ENCODE results near the gene OR51E1. TPM values are rescaled to one million over a fixed set of nuclear protein-coding genes. Genes with fewer than 3 reads are reported as not detected.

The OR51E1 gene
- total RNA-seq = under 1 TPM in 1 of 2 donors, not detected in 1; 0.60 TPM
- under 1 TPM in 1 of 2 donors, not detected in 1; 0.01 TPM for polyA plus RNA-seq
- long read RNA-seq, donor 1, partial matches to known transcripts = 0 of 2 reads
- long read RNA-seq, donor 1, other reads (novel, unspliced or antisense) = 0 of 2 reads
- long read RNA-seq, donor 2, partial matches to known transcripts = 0 of 1 reads
- long read RNA-seq, donor 2, other reads (novel, unspliced or antisense) = 0 of 1 reads
- long read RNA-seq, donor 3 = 0 reads
- long read RNA-seq, donor 4 = 0 reads
- long read RNA-seq, donor 5 = 0 reads

DNA sequence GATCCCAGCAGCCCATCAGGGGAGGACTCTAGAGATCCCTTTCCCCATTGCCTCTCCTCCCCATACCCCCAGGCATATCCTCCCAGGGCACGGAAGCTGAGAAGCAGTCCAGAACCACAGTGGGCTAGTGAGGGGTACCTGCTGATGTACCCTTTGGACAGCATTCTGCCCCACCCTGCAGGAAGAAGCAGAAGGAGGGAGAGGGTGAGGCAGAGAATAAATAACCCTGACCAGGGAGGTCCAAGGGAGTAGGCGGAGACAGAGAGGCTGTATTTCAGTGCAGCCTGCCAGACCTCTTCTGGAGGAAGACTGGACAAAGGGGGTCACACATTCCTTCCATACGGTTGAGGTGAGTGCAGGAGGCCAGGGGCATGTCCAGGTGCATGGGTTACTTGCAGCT lies at the start of gene OR51E1:
Gene OR51E1 (plus strand): TSS at position 301 of the 400 bp plus-strand sequence. CDS start 8,545 bp downstream, outside the sequence.
- no peak within 1 kb of the TSS for H3K4me3 ChIP-seq
- peak within 1 kb of the TSS in 1 of 2 donors; percentile 58 for H3K27ac ChIP-seq (ENCODE audit: low read depth in 1 of 2, low read length in 1 of 2)
- H3K9ac ChIP-seq (ENCODE audit: insufficient read depth in 1 of 2, low read length in 2 of 2) = no peak within 1 kb of the TSS
- H3K4me1 ChIP-seq (ENCODE audit: control insufficient read depth in 5 of 5, insufficient read depth in 5 of 5, low read length in 5 of 5) = peaks cover 0 to 22% (median 0%) of the 10 kb centered on the region in 5 donors
- WGBS, 2 donors = 78 to 83% methylated on average over 3 of the region's 3 CpGs
- TF ChIP-seq, protein P1, sequence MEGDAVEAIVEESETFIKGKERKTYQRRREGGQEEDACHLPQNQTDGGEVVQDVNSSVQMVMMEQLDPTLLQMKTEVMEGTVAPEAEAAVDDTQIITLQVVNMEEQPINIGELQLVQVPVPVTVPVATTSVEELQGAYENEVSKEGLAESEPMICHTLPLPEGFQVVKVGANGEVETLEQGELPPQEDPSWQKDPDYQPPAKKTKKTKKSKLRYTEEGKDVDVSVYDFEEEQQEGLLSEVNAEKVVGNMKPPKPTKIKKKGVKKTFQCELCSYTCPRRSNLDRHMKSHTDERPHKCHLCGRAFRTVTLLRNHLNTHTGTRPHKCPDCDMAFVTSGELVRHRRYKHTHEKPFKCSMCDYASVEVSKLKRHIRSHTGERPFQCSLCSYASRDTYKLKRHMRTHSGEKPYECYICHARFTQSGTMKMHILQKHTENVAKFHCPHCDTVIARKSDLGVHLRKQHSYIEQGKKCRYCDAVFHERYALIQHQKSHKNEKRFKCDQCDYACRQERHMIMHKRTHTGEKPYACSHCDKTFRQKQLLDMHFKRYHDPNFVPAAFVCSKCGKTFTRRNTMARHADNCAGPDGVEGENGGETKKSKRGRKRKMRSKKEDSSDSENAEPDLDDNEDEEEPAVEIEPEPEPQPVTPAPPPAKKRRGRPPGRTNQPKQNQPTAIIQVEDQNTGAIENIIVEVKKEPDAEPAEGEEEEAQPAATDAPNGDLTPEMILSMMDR (IDR thresholded peaks at IDR 0.05; ENCODE audit: control extremely low read depth, extremely low read depth) = no peak
- ATAC-seq (ENCODE audit: insufficient read depth, low FRiP score) (no peak), DNase-seq (no peak)
- no peaks in the 10 kb centered on the region for H3K9me3 ChIP-seq (ENCODE audit: control insufficient read depth in 4 of 4, insufficient read depth in 3 of 4, low read length in 3 of 4)
- no peaks in the 10 kb centered on the region for H3K36me3 ChIP-seq (ENCODE audit: control insufficient read depth in 4 of 4, insufficient read depth in 4 of 4, low read length in 4 of 4)
- no peaks in the 10 kb centered on the region for H3K27me3 ChIP-seq (ENCODE audit: control insufficient read depth in 3 of 3, insufficient read depth in 3 of 3, low read length in 2 of 3)

DNA sequence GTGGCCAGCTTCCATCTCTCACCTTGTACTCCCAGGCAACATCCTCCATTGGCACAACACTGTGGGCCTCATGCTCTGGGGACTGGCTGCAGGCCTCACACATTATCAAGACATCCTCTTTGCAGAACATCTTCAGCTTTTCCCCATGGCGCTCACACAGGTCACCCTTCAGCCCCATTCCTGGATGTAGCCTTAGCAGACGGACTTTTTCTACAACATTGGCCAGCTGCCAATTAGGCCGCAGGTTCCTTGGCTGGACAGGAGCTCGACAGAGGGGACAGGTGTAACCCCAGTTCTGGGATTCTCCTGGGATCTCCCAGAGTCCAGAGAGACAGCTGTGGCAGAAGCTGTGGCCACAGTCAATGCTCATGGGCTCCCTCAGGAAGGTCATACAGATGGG lies 38.7 kb upstream of the OR51E1 start:
- Histone ChIP-seq H3K9me3 (ENCODE audit: control insufficient read depth in 4 of 4, insufficient read depth in 3 of 4, low read length in 3 of 4) (no peaks in the 10 kb centered on the region), H3K4me1 (ENCODE audit: control insufficient read depth in 5 of 5, insufficient read depth in 5 of 5, low read length in 5 of 5) (peaks cover 0 to 14% (median 11%) of the 10 kb centered on the region in 5 donors), H3K27me3 (ENCODE audit: control insufficient read depth in 3 of 3, insufficient read depth in 3 of 3, low read length in 2 of 3) (no peaks in the 10 kb centered on the region), H3K27ac (ENCODE audit: low read depth in 1 of 2, low read length in 1 of 2) (no peak overlapping the region), H3K36me3 (ENCODE audit: control insufficient read depth in 4 of 4, insufficient read depth in 4 of 4, low read length in 4 of 4) (peaks cover 5 to 34% (median 20%) of the 10 kb centered on the region in 4 donors), H3K9ac (ENCODE audit: insufficient read depth in 1 of 2, low read length in 2 of 2) (no peak overlapping the region), H3K4me3 (no peak overlapping the region)
- no peak for DNase-seq
- no peak for ATAC-seq (ENCODE audit: insufficient read depth, low FRiP score)
- TF ChIP-seq, protein P1 (IDR thresholded peaks at IDR 0.05; ENCODE audit: control extremely low read depth, extremely low read depth) = no peak
- 94 to 95% methylated on average over 4 of the region's 4 CpGs for WGBS, 2 donors

DNA sequence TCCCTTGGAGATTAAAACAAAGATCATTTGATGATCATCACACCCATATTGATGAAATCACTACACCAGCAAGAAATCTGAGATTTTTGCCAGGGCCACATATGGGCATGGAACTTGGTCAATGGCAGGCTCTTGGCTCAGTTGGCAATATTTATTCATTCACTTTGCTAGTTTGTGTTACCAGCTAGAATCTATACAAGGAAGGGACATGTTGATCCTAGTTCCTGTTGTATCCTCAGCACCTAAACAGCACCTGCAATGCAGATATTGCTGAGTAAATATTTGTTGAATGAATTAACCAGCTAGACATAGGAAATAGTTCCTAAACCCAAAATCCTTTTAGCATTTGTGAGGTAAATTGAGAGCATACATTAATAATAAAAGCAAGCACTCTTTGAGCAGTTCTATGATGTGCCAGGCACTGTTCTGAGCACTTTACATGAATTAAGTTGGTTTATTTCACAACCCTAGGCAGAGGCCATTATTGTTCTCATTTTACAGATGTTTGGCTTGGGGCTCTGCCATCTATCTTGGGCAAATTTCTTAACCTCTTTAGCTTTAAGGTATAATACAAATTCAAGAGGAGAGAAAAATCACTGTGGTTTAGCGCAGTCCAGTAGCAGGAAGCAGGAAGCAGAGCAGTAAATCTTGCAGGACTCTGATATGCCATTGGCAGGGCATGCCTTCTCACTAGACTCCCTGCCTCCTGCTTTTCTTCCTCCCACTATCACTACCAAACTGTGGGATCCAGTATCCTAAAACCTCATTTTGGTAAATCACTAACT lies 37.4 kb upstream of the OR51E1 start:
- WGBS, 2 donors = 0 to 15% methylated on average over 1 of the region's 1 CpG
- ATAC-seq (ENCODE audit: insufficient read depth, low FRiP score) = no peak
- peaks cover 0 to 21% (median 13%) of the 10 kb centered on the region in 4 donors for H3K36me3 ChIP-seq (ENCODE audit: control insufficient read depth in 4 of 4, insufficient read depth in 4 of 4, low read length in 4 of 4)
- H3K27ac ChIP-seq (ENCODE audit: low read depth in 1 of 2, low read length in 1 of 2) = no peak overlapping the region
- no peaks in the 10 kb centered on the region for H3K9me3 ChIP-seq (ENCODE audit: control insufficient read depth in 4 of 4, insufficient read depth in 3 of 4, low read length in 3 of 4)
- no peak overlapping the region for H3K4me3 ChIP-seq
- H3K4me1 ChIP-seq (ENCODE audit: control insufficient read depth in 5 of 5, insufficient read depth in 5 of 5, low read length in 5 of 5) = peaks cover 1 to 14% (median 11%) of the 10 kb centered on the region in 5 donors
- no peaks in the 10 kb centered on the region for H3K27me3 ChIP-seq (ENCODE audit: control insufficient read depth in 3 of 3, insufficient read depth in 3 of 3, low read length in 2 of 3)
- H3K9ac ChIP-seq (ENCODE audit: insufficient read depth in 1 of 2, low read length in 2 of 2) = peak overlapping the region in 1 of 2 donors; percentile 67
- DNase-seq = peak in 2 of 3 donors; percentile 24 to 41
- TF ChIP-seq, protein P1 (IDR thresholded peaks at IDR 0.05; ENCODE audit: control extremely low read depth, extremely low read depth) = no peak
